ENCODE measurements around the gene RALGAPA2. TPM values are rescaled to one million over a fixed set of nuclear protein-coding genes. Genes with fewer than 3 reads are reported as not detected.

Gene RALGAPA2
- total RNA-seq, 4 donors from 2014 or later = 29.4 to 78.2 (median 43.2) TPM

GRCh38 chr20:20450521-20450920 is 261.9 kb downstream of the RALGAPA2 start:
- TF ChIP-seq, protein P1, sequence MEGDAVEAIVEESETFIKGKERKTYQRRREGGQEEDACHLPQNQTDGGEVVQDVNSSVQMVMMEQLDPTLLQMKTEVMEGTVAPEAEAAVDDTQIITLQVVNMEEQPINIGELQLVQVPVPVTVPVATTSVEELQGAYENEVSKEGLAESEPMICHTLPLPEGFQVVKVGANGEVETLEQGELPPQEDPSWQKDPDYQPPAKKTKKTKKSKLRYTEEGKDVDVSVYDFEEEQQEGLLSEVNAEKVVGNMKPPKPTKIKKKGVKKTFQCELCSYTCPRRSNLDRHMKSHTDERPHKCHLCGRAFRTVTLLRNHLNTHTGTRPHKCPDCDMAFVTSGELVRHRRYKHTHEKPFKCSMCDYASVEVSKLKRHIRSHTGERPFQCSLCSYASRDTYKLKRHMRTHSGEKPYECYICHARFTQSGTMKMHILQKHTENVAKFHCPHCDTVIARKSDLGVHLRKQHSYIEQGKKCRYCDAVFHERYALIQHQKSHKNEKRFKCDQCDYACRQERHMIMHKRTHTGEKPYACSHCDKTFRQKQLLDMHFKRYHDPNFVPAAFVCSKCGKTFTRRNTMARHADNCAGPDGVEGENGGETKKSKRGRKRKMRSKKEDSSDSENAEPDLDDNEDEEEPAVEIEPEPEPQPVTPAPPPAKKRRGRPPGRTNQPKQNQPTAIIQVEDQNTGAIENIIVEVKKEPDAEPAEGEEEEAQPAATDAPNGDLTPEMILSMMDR (IDR thresholded peaks at IDR 0.05; ENCODE audit: low read depth) = no peak

GRCh38 chr20:20448881-20449280 is 263.6 kb downstream of the RALGAPA2 start:
- TF ChIP-seq, protein P1 (IDR thresholded peaks at IDR 0.05; ENCODE audit: low read depth) = no peak

DNA sequence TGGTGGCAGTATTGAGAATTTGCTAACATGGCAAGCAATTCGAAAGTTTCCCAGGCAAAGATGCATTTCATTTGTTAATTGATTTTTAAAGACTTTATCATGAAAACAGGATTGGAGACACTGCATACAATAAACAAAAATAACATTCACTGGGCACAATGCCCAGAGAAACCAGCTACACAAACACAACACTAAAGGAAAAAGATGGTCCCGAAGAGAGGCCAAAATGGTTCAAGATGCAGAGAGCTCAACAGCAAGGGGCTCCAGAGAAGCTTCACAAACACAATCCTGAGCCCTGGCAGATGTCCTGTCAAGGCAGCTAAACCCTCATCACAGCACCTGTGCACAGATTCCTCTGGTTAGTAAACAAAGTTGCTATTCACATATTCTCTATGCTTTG is 265.2 kb downstream of the RALGAPA2 start:
- TF ChIP-seq, protein P1 (IDR thresholded peaks at IDR 0.05; ENCODE audit: low read depth) = no peak

- TF ChIP-seq, protein P1 (IDR thresholded peaks at IDR 0.05; ENCODE audit: low read depth) = no peak
Observed at GRCh38 chr20:20446425-20447015, 265.9 kb downstream of the RALGAPA2 start.

- TF ChIP-seq, protein P1 (IDR thresholded peaks at IDR 0.05; ENCODE audit: low read depth) = no peak
Observed at GRCh38 chr20:20446001-20446400, 266.4 kb downstream of the RALGAPA2 start.

DNA sequence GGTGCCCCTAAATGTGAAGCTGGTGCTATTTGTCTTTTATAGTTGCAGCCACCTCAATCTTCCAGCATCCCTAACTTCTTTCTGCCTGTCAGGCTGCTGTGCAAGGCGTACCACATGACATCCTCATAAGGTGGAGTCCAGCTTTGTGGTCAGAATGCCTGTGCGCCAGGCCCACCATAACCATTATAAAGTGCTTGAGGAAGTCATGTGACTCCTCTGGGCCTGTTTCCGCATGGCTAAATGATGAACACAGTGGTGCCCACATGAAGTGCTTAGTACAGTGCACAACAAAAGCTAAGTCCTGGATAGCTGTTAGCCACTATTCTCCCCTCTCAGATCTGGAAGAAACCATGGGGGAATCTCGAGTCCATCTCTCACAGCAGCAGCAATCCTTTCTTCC is 268.9 kb downstream of the RALGAPA2 start:
- TF ChIP-seq, protein P1 (IDR thresholded peaks at IDR 0.05; ENCODE audit: low read depth) = no peak

GRCh38 chr20:20442466-20442865 is 270.0 kb downstream of the RALGAPA2 start:
- TF ChIP-seq, protein P1 (IDR thresholded peaks at IDR 0.05; ENCODE audit: low read depth) = no peak
